ENCODE measurements around the gene SCGB1C1. TPM values are rescaled to one million over a fixed set of nuclear protein-coding genes. Genes with fewer than 3 reads are reported as not detected.

The SCGB1C1 gene
- total RNA-seq, 1 donor from 2014 or later = not detected

- H3K27me3 ChIP-seq (ENCODE audit: control insufficient read depth, insufficient read depth, low read length) = no peaks in the 10 kb centered on the region
- peaks cover 17% of the 10 kb centered on the region for H3K36me3 ChIP-seq (ENCODE audit: control insufficient read depth, insufficient read depth, low read length)
- TF ChIP-seq CTCF (IDR thresholded peaks at IDR 0.05; ENCODE audit: insufficient read depth, low read length, poor library complexity, severe bottlenecking) = no peak
- peak overlapping the region; percentile 90 for H3K4me3 ChIP-seq (ENCODE audit: low read depth, low read length)
- no peak for DNase-seq (ENCODE audit: low read depth)
Observed at GRCh38 chr11:208181-208916, 15.5 kb downstream of the SCGB1C1 start.

- Histone ChIP-seq H3K36me3 (ENCODE audit: control insufficient read depth, insufficient read depth, low read length) (peaks cover 17% of the 10 kb centered on the region), H3K27me3 (ENCODE audit: control insufficient read depth, insufficient read depth, low read length) (no peaks in the 10 kb centered on the region), H3K4me3 (ENCODE audit: low read depth, low read length) (peak overlapping the region; percentile 90)
- TF ChIP-seq CTCF (IDR thresholded peaks at IDR 0.05; ENCODE audit: insufficient read depth, low read length, poor library complexity, severe bottlenecking) = no peak
- DNase-seq (ENCODE audit: low read depth) = no peak
Observed at GRCh38 chr11:208917-209260, 16.0 kb downstream of the SCGB1C1 start.

- no peak for DNase-seq (ENCODE audit: low read depth)
- peak overlapping the region; percentile 90 for H3K4me3 ChIP-seq (ENCODE audit: low read depth, low read length)
- H3K36me3 ChIP-seq (ENCODE audit: control insufficient read depth, insufficient read depth, low read length) = peaks cover 18% of the 10 kb centered on the region
- H3K27me3 ChIP-seq (ENCODE audit: control insufficient read depth, insufficient read depth, low read length) = no peaks in the 10 kb centered on the region
- TF ChIP-seq CTCF (IDR thresholded peaks at IDR 0.05; ENCODE audit: insufficient read depth, low read length, poor library complexity, severe bottlenecking) = no peak
Observed at GRCh38 chr11:209275-210121, 16.6 kb downstream of the SCGB1C1 start.

GRCh38 chr11:210122-210802, 17.4 kb downstream of the SCGB1C1 start:
- Histone ChIP-seq H3K4me3 (ENCODE audit: low read depth, low read length) (peak overlapping the region; percentile 90), H3K27me3 (ENCODE audit: control insufficient read depth, insufficient read depth, low read length) (no peaks in the 10 kb centered on the region), H3K36me3 (ENCODE audit: control insufficient read depth, insufficient read depth, low read length) (peaks cover 20% of the 10 kb centered on the region)
- peak; percentile 53 for DNase-seq (ENCODE audit: low read depth)
- TF ChIP-seq CTCF (IDR thresholded peaks at IDR 0.05; ENCODE audit: insufficient read depth, low read length, poor library complexity, severe bottlenecking) = no peak

- no peak overlapping the region for H3K4me3 ChIP-seq (ENCODE audit: low read depth, low read length)
- H3K36me3 ChIP-seq (ENCODE audit: control insufficient read depth, insufficient read depth, low read length) = peaks cover 20% of the 10 kb centered on the region
- no peak for DNase-seq (ENCODE audit: low read depth)
- TF ChIP-seq CTCF (IDR thresholded peaks at IDR 0.05; ENCODE audit: insufficient read depth, low read length, poor library complexity, severe bottlenecking) = no peak
- H3K27me3 ChIP-seq (ENCODE audit: control insufficient read depth, insufficient read depth, low read length) = no peaks in the 10 kb centered on the region
Observed at GRCh38 chr11:210803-211180, 17.9 kb downstream of the SCGB1C1 start.
